Esophagus squamous epithelium (tissue), 4 donors: ENCODE results near the gene TTC22.

ENCODE experiments used
- POLR2A ChIP-seq, 4 donors: fragments of 450-650 bp; IDR thresholded peaks; one replicate each; pipeline ENCODE4 v1.6.1; 2017; ENCODE audit warnings: antibody characterized with exemption in 4 of 4, mild to moderate bottlenecking in 4 of 4, moderate library complexity in 3 of 4
- TF ChIP-seq, protein P1 (sequence below), 6 experiments: fragments of 450-650 bp in 4 of 6; fragments of 200-600 bp in 2 of 6; sonication (generic) in 2 of 6; IDR thresholded peaks; one replicate each; pipeline ENCODE4 v1.5.1; 2016 to 2019; ENCODE audit warnings: antibody characterized with exemption in 6 of 6, mild to moderate bottlenecking in 4 of 6, moderate library complexity in 4 of 6

DNA sequence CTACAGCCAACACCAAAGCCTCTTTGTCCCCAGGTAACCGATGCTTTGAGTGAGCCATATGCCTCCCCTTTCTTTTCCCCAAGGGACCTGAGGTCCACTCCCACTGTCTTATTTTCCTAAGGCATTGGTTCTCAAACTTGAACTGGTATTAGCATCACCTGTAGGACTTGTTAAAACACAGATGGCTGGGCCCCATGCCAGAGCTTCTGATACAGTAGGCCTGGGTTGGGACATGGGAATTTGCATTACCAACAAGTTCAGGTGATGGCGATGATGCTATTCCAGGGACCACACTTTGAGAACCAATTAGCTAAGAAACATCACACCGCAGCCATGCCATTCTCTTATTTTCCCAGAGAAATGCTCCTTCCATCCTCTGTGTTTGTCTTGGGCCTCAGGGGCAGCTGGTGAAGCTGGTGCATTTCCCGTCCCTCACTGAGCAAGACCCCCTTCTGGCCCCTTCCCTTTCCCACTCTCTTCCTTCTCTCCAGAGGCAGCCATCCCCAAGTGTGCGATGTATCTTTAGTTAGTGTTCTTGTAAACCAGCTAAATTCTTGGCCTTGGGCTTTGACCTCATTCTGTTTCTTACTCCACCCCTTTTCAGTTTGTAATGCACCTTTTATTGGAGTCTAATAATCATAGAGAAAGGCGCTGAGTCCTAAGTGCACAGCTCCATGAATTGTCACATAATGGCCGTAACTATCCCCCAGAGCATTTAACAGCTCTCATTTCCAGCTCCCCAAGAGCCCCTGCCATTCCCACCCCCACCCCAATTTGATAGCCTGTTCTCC lies 14.2 kb upstream of the TTC22 start:
- TF ChIP-seq, protein P1, sequence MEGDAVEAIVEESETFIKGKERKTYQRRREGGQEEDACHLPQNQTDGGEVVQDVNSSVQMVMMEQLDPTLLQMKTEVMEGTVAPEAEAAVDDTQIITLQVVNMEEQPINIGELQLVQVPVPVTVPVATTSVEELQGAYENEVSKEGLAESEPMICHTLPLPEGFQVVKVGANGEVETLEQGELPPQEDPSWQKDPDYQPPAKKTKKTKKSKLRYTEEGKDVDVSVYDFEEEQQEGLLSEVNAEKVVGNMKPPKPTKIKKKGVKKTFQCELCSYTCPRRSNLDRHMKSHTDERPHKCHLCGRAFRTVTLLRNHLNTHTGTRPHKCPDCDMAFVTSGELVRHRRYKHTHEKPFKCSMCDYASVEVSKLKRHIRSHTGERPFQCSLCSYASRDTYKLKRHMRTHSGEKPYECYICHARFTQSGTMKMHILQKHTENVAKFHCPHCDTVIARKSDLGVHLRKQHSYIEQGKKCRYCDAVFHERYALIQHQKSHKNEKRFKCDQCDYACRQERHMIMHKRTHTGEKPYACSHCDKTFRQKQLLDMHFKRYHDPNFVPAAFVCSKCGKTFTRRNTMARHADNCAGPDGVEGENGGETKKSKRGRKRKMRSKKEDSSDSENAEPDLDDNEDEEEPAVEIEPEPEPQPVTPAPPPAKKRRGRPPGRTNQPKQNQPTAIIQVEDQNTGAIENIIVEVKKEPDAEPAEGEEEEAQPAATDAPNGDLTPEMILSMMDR (IDR thresholded peaks at IDR 0.05), result no peak
- TF ChIP-seq POLR2A (IDR thresholded peaks at IDR 0.05), result no peak
